ENCODE data around the gene PTGFR. TPM values are rescaled to one million over a fixed set of nuclear protein-coding genes. Genes with fewer than 3 reads are reported as not detected.
A peak's percentile ranks its signal among the peaks of the same experiment; 100 is the strongest.

The PTGFR gene
- total RNA-seq: 4.8 and 5.3 TPM in 2 replicates
- 1.1 and 1.9 TPM in 2 replicates for polyA plus RNA-seq

- Histone ChIP-seq H3K27me3 (peaks cover 31% of the 10 kb centered on the region), H3K4me2 (peak within 1 kb of the TSS; percentile 92), H3K4me3 (peak within 1 kb of the TSS; percentile 40), H3K9me3 (ENCODE audit: low read depth) (no peaks in the 10 kb centered on the region), H3K4me1 (ENCODE audit: insufficient read depth) (no peaks in the 10 kb centered on the region), H4K20me1 (ENCODE audit: insufficient read depth, poor library complexity, severe bottlenecking) (no peaks in the 10 kb centered on the region), H3K9me2 (replicated peaks; ENCODE audit: insufficient read depth) (no peaks in the 10 kb centered on the region), H3K36me3 (replicated peaks; ENCODE audit: insufficient read depth, low read depth) (no peaks in the 10 kb centered on the region), H3K27ac (peak within 1 kb of the TSS; percentile 53), H2AFZ (peak within 1 kb of the TSS; percentile 63), H3K79me2 (no peaks in the 10 kb centered on the region)
- DNase-seq (ENCODE audit: low spot score): peak; percentile 31
- TF ChIP-seq CTCF (IDR thresholded peaks at IDR 0.05; ENCODE audit: poor library complexity): no peak
- peak; percentile 46 for TF ChIP-seq EZH2 (IDR thresholded peaks at IDR 0.05; ENCODE audit: borderline replicate concordance)
- no peak for TF ChIP-seq EZH2phosphoT487 (IDR thresholded peaks at IDR 0.05; ENCODE audit: low read depth, severe bottlenecking, unreplicated experiment)
- 2% methylated on average over 41 of the region's 42 CpGs for WGBS (ENCODE audit: low lambda C conversion rate, missing lambda C conversion rate)
Observed at GRCh38 chr1:78490861-78491450, at the start of gene PTGFR. Gene PTGFR, plus strand, starts transcription at chr1:78490974. Its CDS starts 1,770 bp downstream, at chr1:78492744.

GRCh38 chr1:78441921-78442320 lies 48.9 kb upstream of the PTGFR start:
- 81% methylated on average over 3 of the region's 3 CpGs for WGBS (ENCODE audit: low lambda C conversion rate, missing lambda C conversion rate)
- no peaks in the 10 kb centered on the region for H3K9me3 ChIP-seq (ENCODE audit: low read depth)
- H3K4me2 ChIP-seq: no peak overlapping the region
- TF ChIP-seq CTCF (IDR thresholded peaks at IDR 0.05; ENCODE audit: poor library complexity) (no peak), EZH2phosphoT487 (IDR thresholded peaks at IDR 0.05; ENCODE audit: low read depth, severe bottlenecking, unreplicated experiment) (no peak), EZH2 (IDR thresholded peaks at IDR 0.05; ENCODE audit: borderline replicate concordance) (no peak)
- no peak for DNase-seq (ENCODE audit: low spot score)
- no peaks in the 10 kb centered on the region for H3K27me3 ChIP-seq
- no peaks in the 10 kb centered on the region for H3K36me3 ChIP-seq (replicated peaks; ENCODE audit: insufficient read depth, low read depth)
- H3K79me2 ChIP-seq: no peaks in the 10 kb centered on the region
- H2AFZ ChIP-seq: no peak overlapping the region
- H3K9me2 ChIP-seq (replicated peaks; ENCODE audit: insufficient read depth): no peaks in the 10 kb centered on the region
- no peaks in the 10 kb centered on the region for H4K20me1 ChIP-seq (ENCODE audit: insufficient read depth, poor library complexity, severe bottlenecking)
- no peak overlapping the region for H3K27ac ChIP-seq
- no peaks in the 10 kb centered on the region for H3K4me1 ChIP-seq (ENCODE audit: insufficient read depth)
- no peak overlapping the region for H3K4me3 ChIP-seq

- no peak overlapping the region for H3K4me2 ChIP-seq
- no peak overlapping the region for H2AFZ ChIP-seq
- no peak for TF ChIP-seq EZH2 (IDR thresholded peaks at IDR 0.05; ENCODE audit: borderline replicate concordance)
- no peak for TF ChIP-seq CTCF (IDR thresholded peaks at IDR 0.05; ENCODE audit: poor library complexity)
- TF ChIP-seq EZH2phosphoT487 (IDR thresholded peaks at IDR 0.05; ENCODE audit: low read depth, severe bottlenecking, unreplicated experiment): no peak
- H3K4me3 ChIP-seq: no peak overlapping the region
- H3K27me3 ChIP-seq: no peaks in the 10 kb centered on the region
- H3K4me1 ChIP-seq (ENCODE audit: insufficient read depth): no peaks in the 10 kb centered on the region
- H4K20me1 ChIP-seq (ENCODE audit: insufficient read depth, poor library complexity, severe bottlenecking): no peaks in the 10 kb centered on the region
- no peaks in the 10 kb centered on the region for H3K79me2 ChIP-seq
- H3K9me3 ChIP-seq (ENCODE audit: low read depth): no peaks in the 10 kb centered on the region
- no peaks in the 10 kb centered on the region for H3K9me2 ChIP-seq (replicated peaks; ENCODE audit: insufficient read depth)
- no peak for DNase-seq (ENCODE audit: low spot score)
- H3K27ac ChIP-seq: no peak overlapping the region
- H3K36me3 ChIP-seq (replicated peaks; ENCODE audit: insufficient read depth, low read depth): no peaks in the 10 kb centered on the region
Observed at GRCh38 chr1:78447086-78447485, 43.7 kb upstream of the PTGFR start.
